Measurements from ENCODE around the gene PLCH2. TPM values are rescaled to one million over a fixed set of nuclear protein-coding genes. Genes with fewer than 3 reads are reported as not detected.
A peak's percentile ranks its signal among the peaks of the same experiment; 100 is the strongest.

Gene PLCH2
- total and polyA plus RNA-seq, 2 of the 13 experiments (the other 11 are each of a cell fraction or from before 2014, with no cell fraction given), result 0.15 to 0.67 TPM

DNA sequence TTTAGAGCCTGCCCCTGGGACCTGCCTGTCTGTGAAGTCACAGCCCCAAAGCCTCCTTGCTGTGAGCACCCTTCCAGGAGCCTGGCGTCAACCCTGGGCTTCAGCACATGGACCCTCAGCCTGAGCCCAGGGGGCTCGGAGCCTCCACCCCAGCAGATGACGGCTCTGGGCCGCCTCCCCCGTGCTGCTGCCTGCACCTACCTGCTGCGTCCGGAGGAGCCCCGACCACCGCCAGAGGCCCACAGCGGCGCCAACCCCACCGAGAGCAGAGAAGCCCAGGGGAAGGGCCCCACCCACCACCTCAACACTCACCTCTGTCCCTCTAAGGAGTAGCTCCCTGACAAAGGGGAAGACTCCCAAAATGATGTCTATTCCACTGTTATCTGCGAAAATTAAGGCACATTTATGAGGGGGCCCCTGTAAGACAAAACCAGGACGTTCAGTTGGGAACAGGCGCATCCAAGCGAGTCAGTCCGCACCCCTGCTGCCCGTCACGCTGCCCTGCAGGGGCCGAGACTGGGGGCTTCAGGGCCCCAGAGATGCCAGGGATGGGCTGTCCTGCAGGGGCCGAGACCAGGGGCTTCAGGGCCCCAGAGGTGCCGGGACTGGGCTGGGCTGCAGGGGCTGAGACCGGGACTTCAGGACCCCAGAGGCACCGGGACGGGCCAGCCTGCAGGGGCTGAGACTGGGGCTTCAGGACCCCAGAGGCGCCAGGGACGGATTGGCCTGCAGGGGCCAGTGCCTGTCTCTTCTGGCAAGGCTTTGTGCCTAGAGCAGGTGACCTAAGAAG, 34.5 kb downstream of the PLCH2 start:
- in situ Hi-C loops (cut with HindIII; ENCODE audit: extremely low pct_ligation_motif_present, low pct_unique_long_range_greater_than_20kb), result loop anchor here (25.0 kb wide), 1 partner anchor 323 kb away; the partner anchor contains the start of gene FAAP20
- no peak for ATAC-seq
- no TSS peak for BruUV-seq (replicated peaks)
- FAIRE-seq, result no peak
- Histone ChIP-seq H3K36me3 (replicated peaks in 1 of 2; ENCODE audit: control insufficient read depth in 1 of 2, insufficient read depth in 2 of 2, low read length in 2 of 2) (peaks cover 13 to 49% of the 10 kb centered on the region in 2 experiments), H2AFZ (ENCODE audit: low read length) (no peak overlapping the region), H3K4me1 (ENCODE audit: insufficient read depth, low read length) (no peaks in the 10 kb centered on the region), H3K4me3 (replicated peaks in 1 of 3; ENCODE audit: insufficient read depth in 1 of 3, low read depth in 2 of 3, low read length in 3 of 3) (no peak overlapping the region), H3K4me2 (ENCODE audit: low read depth, low read length) (no peak overlapping the region), H3K9me3 (ENCODE audit: low read length) (no peaks in the 10 kb centered on the region), H3K27ac (ENCODE audit: extremely low read length, insufficient read depth, low read length) (no peak overlapping the region), H3K9ac (ENCODE audit: insufficient read depth, low read depth, low read length) (no peak overlapping the region), H4K20me1 (ENCODE audit: insufficient read depth, low read length) (no peaks in the 10 kb centered on the region), H3K27me3 (ENCODE audit: control insufficient read depth in 1 of 2, insufficient read depth in 2 of 2, low read length in 2 of 2) (peaks cover 2% of the 10 kb centered on the region in 2 experiments; a peak in 1 of 5 replicates), H3K79me2 (ENCODE audit: insufficient read depth, low read length) (no peaks in the 10 kb centered on the region)
- intact Hi-C loops (cut with micrococcal nuclease; ENCODE audit: unreplicated experiment), result no loop called here
- TF ChIP-seq RBAK (CRISPR knock-in tag; IDR thresholded peaks at IDR 0.05), result no peak
- TF ChIP-seq AGO2 (optimal IDR thresholded peaks at IDR 0.05; ENCODE audit: low read depth, low read length), result peak; percentile 15
- ChIA-PET CTCF (ENCODE audit: low intra/inter-chr PET ratio, low total read pairs) (no interaction called here), POLR2A (no interaction called here)
- WGBS (ENCODE audit: low lambda C conversion rate), result 92% methylated on average over 14 of the region's 27 CpGs
- DNase-seq (ENCODE audit: low spot score), result no peak

DNA sequence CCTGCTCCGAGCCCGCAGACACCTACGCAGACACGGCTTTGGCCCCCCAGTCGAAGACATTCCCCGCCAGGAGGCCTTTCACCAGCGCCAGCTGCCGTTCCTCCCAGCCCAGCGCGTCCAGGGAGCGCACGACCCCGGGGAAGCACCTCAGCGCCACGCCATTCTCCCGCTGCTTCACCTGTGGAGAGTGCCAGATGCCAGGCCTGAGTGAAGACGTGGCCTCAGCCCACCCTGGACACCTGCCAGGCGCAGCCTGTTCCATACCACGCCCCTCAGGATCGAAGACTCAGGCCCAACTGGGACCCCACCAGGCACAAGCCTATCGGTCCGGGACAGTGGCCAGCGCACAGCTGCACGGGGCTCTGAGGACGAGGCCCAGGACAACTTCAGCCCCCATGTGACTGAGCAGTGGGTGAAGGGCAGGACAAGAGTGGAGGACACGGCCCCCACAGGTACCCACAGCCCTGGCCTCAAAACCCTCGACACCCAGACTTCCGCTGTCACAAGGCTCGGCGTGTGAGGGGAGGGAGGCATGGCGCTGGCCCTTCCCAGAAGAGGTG, 36.9 kb downstream of the PLCH2 start:
- Histone ChIP-seq H3K36me3 (replicated peaks in 1 of 2; ENCODE audit: control insufficient read depth in 1 of 2, insufficient read depth in 2 of 2, low read length in 2 of 2) (peaks cover 19 to 66% of the 10 kb centered on the region in 2 experiments), H4K20me1 (ENCODE audit: insufficient read depth, low read length) (no peaks in the 10 kb centered on the region), H2AFZ (ENCODE audit: low read length) (no peak overlapping the region), H3K4me3 (replicated peaks in 1 of 3; ENCODE audit: insufficient read depth in 1 of 3, low read depth in 2 of 3, low read length in 3 of 3) (no peak overlapping the region), H3K9ac (ENCODE audit: insufficient read depth, low read depth, low read length) (no peak overlapping the region), H3K9me3 (ENCODE audit: low read length) (no peaks in the 10 kb centered on the region), H3K27ac (ENCODE audit: extremely low read length, insufficient read depth, low read length) (no peak overlapping the region), H3K4me2 (ENCODE audit: low read depth, low read length) (no peak overlapping the region), H3K79me2 (ENCODE audit: insufficient read depth, low read length) (no peaks in the 10 kb centered on the region), H3K4me1 (ENCODE audit: insufficient read depth, low read length) (no peaks in the 10 kb centered on the region), H3K27me3 (ENCODE audit: control insufficient read depth in 1 of 2, insufficient read depth in 2 of 2, low read length in 2 of 2) (no peaks in the 10 kb centered on the region)
- in situ Hi-C loops (cut with HindIII; ENCODE audit: extremely low pct_ligation_motif_present, low pct_unique_long_range_greater_than_20kb), result loop anchor here (25.0 kb wide), 1 partner anchor 326 kb away; the partner anchor contains the start of gene FAAP20
- BruUV-seq (replicated peaks), result no TSS peak
- ATAC-seq (no peak), DNase-seq (ENCODE audit: low spot score) (no peak), FAIRE-seq (no peak)
- POLR2A ChIA-PET, result no interaction called here
- WGBS (ENCODE audit: low lambda C conversion rate), result 96% methylated on average over 20 of the region's 31 CpGs
- CTCF ChIA-PET (ENCODE audit: low intra/inter-chr PET ratio, low total read pairs), result no interaction called here
- TF ChIP-seq ZMYM3 (CRISPR knock-in tag; IDR thresholded peaks at IDR 0.05), result no peak
- no peak for TF ChIP-seq ZNF251 (CRISPR knock-in tag; IDR thresholded peaks at IDR 0.05)
- TF ChIP-seq ZBTB20 (CRISPR knock-in tag; IDR thresholded peaks at IDR 0.05; ENCODE audit: borderline replicate concordance, low read depth), result no peak
- TF ChIP-seq, protein P1, sequence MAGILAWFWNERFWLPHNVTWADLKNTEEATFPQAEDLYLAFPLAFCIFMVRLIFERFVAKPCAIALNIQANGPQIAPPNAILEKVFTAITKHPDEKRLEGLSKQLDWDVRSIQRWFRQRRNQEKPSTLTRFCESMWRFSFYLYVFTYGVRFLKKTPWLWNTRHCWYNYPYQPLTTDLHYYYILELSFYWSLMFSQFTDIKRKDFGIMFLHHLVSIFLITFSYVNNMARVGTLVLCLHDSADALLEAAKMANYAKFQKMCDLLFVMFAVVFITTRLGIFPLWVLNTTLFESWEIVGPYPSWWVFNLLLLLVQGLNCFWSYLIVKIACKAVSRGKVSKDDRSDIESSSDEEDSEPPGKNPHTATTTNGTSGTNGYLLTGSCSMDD (CRISPR knock-in tag; IDR thresholded peaks at IDR 0.05), result no peak
- intact Hi-C loops (cut with micrococcal nuclease; ENCODE audit: unreplicated experiment), result no loop called here

All from HepG2 (cell line).